Gastroesophageal sphincter (tissue), 3 donors: ENCODE measurements around the gene ABLIM2.

Experiments used
- POLR2A ChIP-seq, 2 donors: fragments of 450-650 bp; IDR thresholded peaks; one replicate each; pipeline ENCODE4 v1.6.1; 2017; ENCODE audit warnings: antibody characterized with exemption in 2 of 2, mild to moderate bottlenecking in 2 of 2, moderate library complexity in 1 of 2
- POLR2AphosphoS5 ChIP-seq: sonication (generic); formaldehyde crosslinking; IDR thresholded peaks from one replicate; pipeline ENCODE4 v1.6.1; 2017; ENCODE audit warnings: antibody characterized with exemption
- TF ChIP-seq, protein P1 (sequence below), 4 experiments: fragments of 200-600 bp in 2 of 4; fragments of 450-650 bp in 2 of 4; sonication (generic) in 1 of 4; IDR thresholded peaks; one replicate each; pipeline ENCODE4 v1.5.1; 2017 to 2019; ENCODE audit warnings: antibody characterized with exemption in 4 of 4, mild to moderate bottlenecking in 2 of 4, moderate library complexity in 2 of 4

DNA sequence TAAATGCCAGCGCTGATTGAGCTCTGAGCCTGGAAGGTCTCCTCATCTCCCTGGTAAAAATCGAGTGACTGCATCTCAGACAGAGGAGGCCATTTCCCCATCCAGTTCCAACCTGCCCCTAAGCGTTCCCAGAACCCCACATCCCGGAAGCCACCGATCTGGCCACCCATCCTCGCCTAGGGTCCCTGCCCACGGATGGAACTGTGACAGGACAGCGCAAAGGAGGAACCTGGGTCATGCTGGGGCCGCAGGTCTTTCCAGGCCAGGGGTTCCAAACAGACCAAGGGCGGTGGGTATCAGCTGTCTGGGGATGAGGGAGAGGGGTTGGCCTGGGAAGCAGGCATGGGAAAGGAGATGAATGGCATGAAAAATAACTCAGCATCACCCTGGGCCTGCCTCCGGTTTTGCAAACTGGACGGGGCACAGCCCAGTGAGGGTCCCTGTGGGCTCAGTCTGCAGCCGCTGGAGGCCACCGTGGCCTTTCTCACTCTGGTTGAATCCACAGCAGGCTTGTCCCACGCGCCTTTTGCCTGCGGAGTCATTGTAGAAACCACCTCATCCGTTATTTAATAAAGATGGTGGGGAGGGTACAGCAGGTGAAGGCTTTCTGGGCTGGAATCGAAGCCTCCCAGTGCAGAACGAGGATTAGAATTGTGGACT lies 49.1 kb downstream of the ABLIM2 start:
- no peak for TF ChIP-seq POLR2AphosphoS5
- TF ChIP-seq, protein P1, sequence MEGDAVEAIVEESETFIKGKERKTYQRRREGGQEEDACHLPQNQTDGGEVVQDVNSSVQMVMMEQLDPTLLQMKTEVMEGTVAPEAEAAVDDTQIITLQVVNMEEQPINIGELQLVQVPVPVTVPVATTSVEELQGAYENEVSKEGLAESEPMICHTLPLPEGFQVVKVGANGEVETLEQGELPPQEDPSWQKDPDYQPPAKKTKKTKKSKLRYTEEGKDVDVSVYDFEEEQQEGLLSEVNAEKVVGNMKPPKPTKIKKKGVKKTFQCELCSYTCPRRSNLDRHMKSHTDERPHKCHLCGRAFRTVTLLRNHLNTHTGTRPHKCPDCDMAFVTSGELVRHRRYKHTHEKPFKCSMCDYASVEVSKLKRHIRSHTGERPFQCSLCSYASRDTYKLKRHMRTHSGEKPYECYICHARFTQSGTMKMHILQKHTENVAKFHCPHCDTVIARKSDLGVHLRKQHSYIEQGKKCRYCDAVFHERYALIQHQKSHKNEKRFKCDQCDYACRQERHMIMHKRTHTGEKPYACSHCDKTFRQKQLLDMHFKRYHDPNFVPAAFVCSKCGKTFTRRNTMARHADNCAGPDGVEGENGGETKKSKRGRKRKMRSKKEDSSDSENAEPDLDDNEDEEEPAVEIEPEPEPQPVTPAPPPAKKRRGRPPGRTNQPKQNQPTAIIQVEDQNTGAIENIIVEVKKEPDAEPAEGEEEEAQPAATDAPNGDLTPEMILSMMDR (IDR thresholded peaks at IDR 0.05) = no peak
- TF ChIP-seq POLR2A (IDR thresholded peaks at IDR 0.05) = no peak
